GM12865 (cell line): ENCODE measurements around the gene NFE2L2.
A peak's percentile ranks its signal among the peaks of the same experiment; 100 is the strongest.

ENCODE experiments used
- DNase-seq: peaks from one replicate; pipeline ENCODE4 v3.0.0; 2010; ENCODE audit warnings: low read depth
- H3K4me3 ChIP-seq: 2 replicates; pipeline ENCODE4 v1.5.1; 2011; ENCODE audit warnings: mild to moderate bottlenecking, low read depth, low read length, control low read depth
- TF ChIP-seq, protein P1 (sequence below): IDR thresholded peaks from 2 replicates; pipeline ENCODE4 v1.5.1; 2011; ENCODE audit warnings: low read length, control low read depth, low read depth, inconsistent platforms; ENCODE audit not compliant: insufficient read depth; ENCODE audit errors: missing control alignments

NFE2L2 gene

GRCh38 chr2:177279847-177280246 is 15.3 kb upstream of the NFE2L2 start:
- TF ChIP-seq, protein P1, sequence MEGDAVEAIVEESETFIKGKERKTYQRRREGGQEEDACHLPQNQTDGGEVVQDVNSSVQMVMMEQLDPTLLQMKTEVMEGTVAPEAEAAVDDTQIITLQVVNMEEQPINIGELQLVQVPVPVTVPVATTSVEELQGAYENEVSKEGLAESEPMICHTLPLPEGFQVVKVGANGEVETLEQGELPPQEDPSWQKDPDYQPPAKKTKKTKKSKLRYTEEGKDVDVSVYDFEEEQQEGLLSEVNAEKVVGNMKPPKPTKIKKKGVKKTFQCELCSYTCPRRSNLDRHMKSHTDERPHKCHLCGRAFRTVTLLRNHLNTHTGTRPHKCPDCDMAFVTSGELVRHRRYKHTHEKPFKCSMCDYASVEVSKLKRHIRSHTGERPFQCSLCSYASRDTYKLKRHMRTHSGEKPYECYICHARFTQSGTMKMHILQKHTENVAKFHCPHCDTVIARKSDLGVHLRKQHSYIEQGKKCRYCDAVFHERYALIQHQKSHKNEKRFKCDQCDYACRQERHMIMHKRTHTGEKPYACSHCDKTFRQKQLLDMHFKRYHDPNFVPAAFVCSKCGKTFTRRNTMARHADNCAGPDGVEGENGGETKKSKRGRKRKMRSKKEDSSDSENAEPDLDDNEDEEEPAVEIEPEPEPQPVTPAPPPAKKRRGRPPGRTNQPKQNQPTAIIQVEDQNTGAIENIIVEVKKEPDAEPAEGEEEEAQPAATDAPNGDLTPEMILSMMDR, result no peak
- H3K4me3 ChIP-seq, result no peak overlapping the region
- DNase-seq, result no peak

DNA sequence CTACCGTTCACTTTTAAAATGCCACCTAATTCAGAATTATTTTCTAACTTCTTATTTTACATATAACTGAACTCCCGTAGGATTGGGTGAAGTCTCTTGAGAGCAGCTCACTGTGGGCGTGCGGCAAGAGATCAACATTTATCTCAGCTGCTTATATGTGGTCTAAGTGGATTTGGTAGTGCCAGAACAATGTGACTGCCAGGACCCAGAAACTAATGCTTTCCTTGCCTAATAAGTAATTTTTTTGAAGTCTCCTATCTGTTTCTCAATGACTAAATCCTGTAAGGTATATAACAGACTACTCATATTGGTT is 11.2 kb upstream of the NFE2L2 start:
- no peak overlapping the region for H3K4me3 ChIP-seq
- TF ChIP-seq, protein P1, result no peak
- DNase-seq, result no peak

- H3K4me3 ChIP-seq, result no peak overlapping the region
- no peak for DNase-seq
- TF ChIP-seq, protein P1, result no peak
These were observed 10.7 kb upstream of the NFE2L2 start for GRCh38 chr2:177275040-177275742.

DNA sequence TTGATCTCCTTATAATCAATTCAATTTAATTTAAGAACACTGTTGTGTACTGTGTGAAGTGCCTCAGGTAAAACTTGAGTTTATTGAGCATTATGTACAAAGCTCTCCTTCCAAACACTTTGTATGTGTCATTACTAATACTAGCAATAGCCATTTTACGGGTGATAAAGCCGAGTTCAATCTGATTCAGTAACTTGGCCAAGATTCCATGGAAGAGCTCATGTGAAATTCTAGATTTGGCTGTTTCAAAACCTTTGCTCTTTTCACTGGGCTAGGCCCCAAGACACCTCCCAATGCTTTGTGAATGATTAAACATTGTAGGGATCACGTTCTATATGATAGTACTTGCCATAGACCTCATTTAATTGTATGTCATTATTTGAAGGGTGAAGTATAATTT is 8.9 kb upstream of the NFE2L2 start:
- no peak overlapping the region for H3K4me3 ChIP-seq
- no peak for DNase-seq
- TF ChIP-seq, protein P1, result no peak

- no peak overlapping the region for H3K4me3 ChIP-seq
- no peak for DNase-seq
- TF ChIP-seq, protein P1, result no peak
These were observed 8.2 kb upstream of the NFE2L2 start for GRCh38 chr2:177272765-177273164.

DNA sequence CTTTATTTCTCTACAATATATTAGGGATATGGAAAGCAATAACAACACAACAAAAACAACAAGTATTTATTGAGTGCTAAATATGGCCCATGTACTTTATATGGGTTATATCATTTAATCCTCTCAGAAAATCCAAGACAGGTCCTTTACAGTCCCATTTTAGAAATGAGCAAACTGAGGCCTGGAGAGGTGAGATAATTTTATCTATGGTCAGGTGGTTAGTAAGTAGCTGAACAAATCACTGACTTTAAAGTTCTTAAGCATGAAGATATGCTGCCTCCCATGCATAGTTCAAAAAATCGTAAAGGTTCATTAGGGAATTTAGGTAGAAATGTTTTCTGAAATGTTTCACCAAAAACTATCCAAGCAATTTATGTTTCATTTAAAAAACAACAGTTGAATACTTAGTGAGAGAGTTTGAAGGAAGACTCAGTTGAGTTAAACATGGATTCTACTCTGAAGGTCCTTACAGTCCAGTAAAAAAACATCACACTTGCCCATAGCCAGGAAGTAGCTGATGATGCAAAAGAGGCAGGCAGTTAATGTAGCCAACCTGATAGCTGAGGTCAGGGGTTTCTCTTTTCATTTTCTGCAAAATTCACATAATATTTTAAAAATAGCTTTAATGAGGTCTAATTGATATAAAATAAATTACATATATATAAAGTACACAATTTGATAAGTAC is 7.6 kb upstream of the NFE2L2 start:
- DNase-seq, result peak; percentile 23
- no peak overlapping the region for H3K4me3 ChIP-seq
- TF ChIP-seq, protein P1, result no peak

- no peak for DNase-seq
- no peak overlapping the region for H3K4me3 ChIP-seq
- TF ChIP-seq, protein P1, result no peak
These were observed 6.0 kb upstream of the NFE2L2 start for GRCh38 chr2:177270531-177270930.
